GM04503 (cell line): Measurements from ENCODE around the gene SMPD2.

Experiments
- DNase-seq: peaks from one replicate; pipeline ENCODE4 v3.0.0-alpha.2; 2012; ENCODE audit warnings: low read depth

SMPD2 gene

GRCh38 chr6:109440331-109441068, at the start of gene SMPD2, which contains the start of gene PPIL6:
Gene SMPD2 (plus strand): TSS chr6:109440724. CDS start chr6:109441122, 398 bp downstream.
Gene PPIL6 (minus strand): TSS chr6:109440628. CDS start chr6:109440590, 38 bp downstream.
- DNase-seq, result peak; percentile 45

DNA sequence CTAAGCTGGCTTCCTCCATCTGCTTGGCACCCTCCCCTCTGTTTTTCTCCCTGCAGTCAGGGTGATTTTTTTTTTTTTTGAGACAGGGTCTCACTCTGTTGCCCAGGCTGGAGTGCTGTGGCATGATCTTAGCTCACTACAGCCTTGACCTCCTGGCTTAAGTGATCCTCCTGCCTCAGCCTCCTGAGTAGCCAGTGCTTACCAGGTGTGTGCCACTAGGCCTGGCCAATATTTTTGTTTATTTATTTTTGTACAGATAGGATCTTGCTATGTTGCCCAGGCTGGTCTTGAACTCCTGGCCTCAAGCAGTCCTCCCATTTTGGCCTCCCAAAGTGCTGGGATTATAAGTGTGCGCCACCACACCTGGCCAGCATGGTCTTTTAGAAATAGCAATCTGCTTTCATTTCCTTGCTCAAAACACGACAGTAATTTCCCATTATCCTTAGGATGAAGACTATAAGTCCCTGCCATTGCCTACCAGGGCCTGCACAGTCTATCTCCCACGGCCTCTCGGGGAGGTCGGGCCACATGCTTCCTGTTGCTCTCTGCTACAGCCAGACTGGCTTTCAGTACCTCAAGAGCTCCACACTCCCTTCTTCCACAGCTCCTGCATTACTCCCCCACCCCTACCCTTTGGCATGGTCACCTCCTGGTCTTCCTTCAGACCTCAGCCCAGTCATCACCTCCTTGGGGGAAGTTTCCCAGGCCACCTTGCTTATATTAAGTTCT, 47.2 kb upstream of the SMPD2 start:
- no peak for DNase-seq

DNA sequence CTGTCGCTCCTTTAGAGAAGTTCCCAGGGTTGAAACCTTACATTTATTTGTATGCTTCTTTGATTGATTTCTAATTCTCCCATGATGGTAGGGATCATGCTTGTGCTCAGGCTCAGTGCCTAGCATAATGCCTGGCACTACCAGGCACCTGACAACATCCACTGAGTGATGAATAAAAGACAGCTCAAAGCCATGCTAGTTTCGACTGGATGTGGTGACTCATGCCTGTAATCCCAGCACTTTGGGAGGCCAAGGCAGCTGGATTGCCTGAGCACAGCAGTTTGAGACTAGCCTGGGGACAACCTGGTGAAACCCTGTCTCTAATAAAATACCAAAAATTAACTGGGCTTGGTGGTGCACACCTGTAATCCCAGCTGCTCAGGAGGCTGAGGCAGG, 46.6 kb upstream of the SMPD2 start:
- DNase-seq, result no peak

GRCh38 chr6:109396046-109396718, 44.3 kb upstream of the SMPD2 start:
- no peak for DNase-seq

- no peak for DNase-seq
These were observed 43.5 kb upstream of the SMPD2 start for GRCh38 chr6:109397020-109397419.

GRCh38 chr6:109406196-109406595, 34.3 kb upstream of the SMPD2 start:
- DNase-seq, result peak; percentile 45

DNA sequence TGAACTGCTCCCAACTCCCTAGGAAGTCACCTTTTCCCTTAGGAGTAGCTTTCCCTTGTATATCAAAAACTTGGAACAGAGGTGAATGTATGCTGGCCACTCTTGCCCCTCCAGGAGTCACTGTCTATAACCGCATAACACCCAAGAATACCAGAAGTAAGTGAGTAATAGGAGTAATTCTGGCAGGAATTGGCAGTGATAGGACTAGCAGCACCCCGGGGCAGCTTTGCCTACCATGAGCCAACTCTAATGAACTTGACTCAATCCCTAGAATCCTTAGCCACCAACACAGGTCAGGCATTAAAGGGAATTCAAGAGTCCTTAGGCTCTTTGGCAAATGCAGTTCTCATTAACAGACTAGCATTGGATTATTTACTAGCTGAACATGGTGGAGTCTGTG, 29.5 kb upstream of the SMPD2 start:
- no peak for DNase-seq

DNA sequence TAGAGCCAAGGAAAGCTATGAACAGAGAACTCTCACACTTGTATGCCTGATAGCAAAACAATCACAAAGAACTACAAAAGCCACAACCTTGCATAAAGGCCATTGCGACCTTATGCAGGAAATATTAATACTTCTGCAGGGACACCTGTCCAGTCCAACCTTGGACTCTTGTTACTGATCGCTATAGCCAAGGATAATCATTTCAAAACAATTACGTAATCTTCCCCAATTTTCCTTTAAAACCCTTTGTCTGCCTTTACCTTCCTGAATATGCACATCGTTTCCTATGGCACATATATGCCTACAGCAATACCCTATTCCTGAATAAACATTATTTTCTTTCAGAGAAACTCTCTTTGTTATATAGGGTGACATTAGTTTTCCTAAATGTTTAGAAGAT, 22.9 kb upstream of the SMPD2 start:
- no peak for DNase-seq

DNA sequence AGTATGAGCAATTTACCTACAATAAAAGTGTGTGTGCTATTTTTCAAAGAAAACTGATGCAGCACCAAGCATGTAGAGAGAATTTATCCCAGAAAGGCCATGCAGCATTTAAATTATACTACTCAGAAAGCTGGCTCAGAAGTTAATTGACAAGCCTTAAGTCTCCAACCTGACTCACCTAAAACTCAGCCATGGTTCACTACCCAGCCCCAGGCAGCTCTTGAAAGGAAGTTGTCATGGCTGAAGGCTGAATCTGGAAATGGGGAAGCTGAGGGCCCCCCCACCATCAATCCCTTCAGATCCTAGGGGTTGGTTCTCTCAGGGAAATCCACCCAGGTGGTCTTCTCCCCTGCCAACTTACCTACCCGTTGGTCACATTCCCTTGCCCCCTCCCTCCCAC, 19.8 kb upstream of the SMPD2 start:
- DNase-seq, result no peak

- no peak for DNase-seq
These were observed 19.3 kb upstream of the SMPD2 start for GRCh38 chr6:109421184-109421583.

GRCh38 chr6:109424946-109425345, 15.6 kb upstream of the SMPD2 start:
- no peak for DNase-seq

DNA sequence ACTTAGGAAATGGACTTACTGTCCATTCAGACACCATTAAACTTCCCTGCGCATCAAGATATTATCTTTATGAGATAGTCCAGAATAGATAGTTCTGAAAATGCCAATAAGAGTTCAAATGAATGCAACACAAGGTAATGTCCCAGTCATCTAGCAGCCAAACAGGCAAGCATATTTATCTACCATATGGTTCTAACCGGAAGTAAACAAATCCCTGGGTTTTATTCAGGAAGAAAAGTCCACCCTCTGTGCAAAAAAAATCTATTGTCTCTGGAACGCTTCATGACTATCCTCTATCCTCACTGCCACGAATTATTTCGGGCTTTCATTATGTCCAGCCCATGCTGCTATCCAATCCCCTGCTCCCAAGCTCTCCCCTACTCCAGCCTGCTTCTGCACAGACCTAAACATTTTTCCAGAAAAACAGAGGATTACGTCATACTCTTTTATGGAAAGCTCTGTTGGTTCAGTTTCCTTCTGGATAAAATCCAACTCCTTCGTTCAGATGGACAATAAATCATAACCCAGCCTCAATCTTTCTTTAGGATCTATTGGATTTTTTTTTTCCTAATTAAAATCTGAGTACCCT, 11.5 kb upstream of the SMPD2 start:
- DNase-seq, result no peak

DNA sequence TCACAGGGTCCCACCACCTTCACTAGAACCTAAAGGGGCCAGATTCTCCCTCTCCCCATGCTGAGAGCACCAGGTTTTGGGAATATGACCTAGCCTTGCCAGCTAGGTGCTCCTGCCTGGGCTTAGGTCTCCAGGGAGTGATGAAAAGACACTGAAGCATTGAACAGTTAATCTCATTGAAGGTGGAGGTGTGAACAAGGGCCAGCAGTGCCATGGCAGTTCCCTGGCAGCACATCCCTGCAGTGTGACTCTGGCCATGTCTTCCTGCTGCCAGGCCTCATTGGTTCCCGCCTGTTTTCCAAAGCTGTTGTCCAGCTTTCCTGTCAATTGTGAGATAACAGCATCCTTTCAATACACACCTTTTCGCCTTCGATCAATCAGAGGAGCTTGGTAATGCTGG, 11.0 kb upstream of the SMPD2 start:
- no peak for DNase-seq

DNA sequence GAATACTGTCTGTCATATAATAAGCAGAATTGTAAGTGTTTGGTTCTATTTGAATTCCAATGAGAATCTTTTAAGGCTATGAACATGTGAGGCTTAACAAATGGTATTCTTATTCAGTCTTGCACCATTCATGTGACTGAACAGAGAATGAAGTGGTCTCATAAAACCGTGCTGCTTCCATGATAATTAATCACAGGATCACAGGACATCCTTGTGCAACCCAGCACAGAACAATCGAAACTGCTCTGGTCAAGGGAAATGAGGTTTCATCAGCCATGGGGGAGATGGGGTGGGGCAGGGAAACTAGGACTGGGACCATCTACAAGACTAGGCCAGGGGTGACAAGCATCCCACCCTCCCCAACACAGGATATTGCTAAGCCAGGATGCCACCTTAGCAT, 6.1 kb upstream of the SMPD2 start:
- peak; percentile 7 for DNase-seq

GRCh38 chr6:109436041-109436440, 4.5 kb upstream of the SMPD2 start:
- no peak for DNase-seq

- DNase-seq, result no peak
These were observed 719 bp downstream of the SMPD2 start for GRCh38 chr6:109441069-109441816.

GRCh38 chr6:109442393-109442924, 1.9 kb downstream of the SMPD2 start:
- DNase-seq, result no peak

GRCh38 chr6:109443425-109443950, 3.0 kb downstream of the SMPD2 start:
- no peak for DNase-seq

DNA sequence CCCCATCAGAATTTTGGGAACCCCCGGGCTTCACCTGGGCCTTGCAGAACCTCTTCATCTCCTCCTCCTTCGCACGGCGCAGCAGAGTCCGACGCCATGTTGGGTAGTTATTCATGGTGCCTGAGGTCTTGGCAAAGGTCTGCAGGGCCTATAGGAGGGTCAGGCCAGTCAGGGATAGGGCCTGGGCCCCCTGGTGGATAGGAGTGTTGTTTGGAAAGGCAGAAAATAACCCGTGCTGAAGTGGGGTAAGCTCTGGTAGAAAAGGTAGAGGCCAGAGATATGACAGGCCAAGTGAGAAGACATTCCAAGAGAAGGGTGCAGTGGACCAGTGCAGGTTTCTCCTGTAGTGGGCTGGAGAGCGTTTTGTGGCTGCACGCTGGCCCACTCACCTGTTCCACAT, 4.9 kb downstream of the SMPD2 start:
- no peak for DNase-seq

DNA sequence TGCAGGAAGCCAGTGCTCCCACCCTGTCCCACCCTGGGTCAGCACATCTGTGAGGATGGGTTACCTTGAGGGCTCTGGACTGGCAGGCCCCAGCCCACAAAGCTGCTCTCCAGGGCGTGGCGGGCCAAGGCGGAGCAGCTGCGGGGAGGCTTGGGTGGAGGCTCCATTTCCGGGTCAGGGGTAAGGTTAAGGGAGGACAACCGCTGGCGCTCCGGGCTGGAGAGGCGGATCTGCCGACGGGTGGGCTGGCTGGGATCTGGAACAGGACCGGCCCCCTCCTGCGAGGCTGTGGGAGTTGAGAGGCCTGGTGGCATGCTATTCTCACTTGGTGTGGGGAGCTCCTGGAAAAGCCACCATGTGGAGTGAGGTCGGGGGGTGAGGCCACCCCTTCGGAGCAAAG, 5.5 kb downstream of the SMPD2 start:
- DNase-seq, result no peak

- no peak for DNase-seq
These were observed 6.0 kb downstream of the SMPD2 start for GRCh38 chr6:109446541-109446940.
